ENCODE data around the gene NABP1. TPM values are rescaled to one million over a fixed set of nuclear protein-coding genes. Genes with fewer than 3 reads are reported as not detected.
"Not testable (repeated sequence)": the region's sequence is repeated elsewhere in the genome, so short reads cannot be mapped to it uniquely, and the experiment has no call there.

Gene NABP1, protein sequence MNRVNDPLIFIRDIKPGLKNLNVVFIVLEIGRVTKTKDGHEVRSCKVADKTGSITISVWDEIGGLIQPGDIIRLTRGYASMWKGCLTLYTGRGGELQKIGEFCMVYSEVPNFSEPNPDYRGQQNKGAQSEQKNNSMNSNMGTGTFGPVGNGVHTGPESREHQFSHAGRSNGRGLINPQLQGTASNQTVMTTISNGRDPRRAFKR
- 16.0 TPM for polyA plus RNA-seq (ENCODE audit: insufficient read length)

DNA sequence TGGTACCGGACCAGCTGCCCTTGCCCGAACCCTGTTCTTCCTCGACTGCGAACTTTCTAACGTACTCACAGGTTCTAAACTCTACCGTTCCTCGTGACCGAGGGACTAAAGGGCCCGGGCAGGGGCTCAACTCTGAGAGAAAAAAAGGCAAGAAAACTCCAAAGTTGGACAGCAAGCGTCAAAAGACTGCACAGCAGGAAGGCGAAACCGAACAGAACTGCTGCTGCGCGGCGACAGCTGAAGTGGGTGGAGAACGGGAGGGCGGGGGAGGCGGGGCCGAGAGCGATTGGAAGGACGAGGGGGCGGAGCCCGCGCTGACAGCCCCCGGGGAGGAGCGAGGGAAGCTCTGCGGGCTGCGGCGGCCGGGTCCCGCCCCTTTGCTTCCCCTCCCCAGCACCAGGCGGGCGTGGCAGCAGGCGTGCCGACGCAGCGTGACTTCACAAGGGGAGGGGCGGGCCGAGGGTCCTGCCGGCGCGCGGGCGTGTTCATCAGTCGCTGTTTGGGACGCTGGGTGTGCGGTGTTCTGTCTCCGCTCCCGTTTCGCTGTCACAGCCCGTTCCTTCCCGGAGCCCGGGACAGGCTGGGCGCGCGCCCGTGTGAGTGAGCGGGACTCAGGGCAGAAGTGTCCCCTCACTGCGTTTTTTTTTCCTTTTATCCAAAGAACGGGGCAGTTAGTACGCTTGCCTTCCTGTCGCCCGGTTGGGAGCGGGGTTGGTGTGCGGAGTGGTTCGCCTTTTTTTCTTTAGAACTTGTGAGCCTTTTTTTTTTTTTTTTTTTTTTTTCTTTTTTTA lies at the start of gene NABP1:
Gene NABP1 (plus strand): TSS at position 491 of the 791 bp plus-strand sequence. CDS start 479 bp downstream, outside the sequence.
- DNase-seq: peak; percentile 99

DNA sequence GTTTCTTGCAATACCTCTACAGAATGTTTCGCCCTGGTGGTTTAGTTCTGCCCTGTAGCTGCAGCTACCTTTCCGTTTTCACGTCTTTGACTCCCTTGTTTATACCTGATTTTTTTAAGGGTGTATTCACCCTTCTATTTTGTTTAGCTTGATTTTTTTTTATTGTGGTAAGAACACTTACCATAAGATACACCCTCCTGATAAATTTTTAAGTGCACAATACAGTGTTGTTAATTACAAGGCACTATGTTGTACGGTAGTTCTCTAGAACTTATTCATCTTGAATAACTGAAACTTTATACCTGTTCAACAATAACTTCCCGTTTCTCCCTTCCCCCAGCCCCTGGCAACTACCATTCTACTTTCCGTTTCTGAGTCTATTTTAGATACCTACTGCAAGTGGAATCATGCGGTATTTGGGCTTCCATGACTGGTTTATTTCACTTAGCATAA lies 48.9 kb upstream of the NABP1 start:
- DNase-seq: no peak

GRCh38 chr2:191629976-191630712 lies 47.8 kb upstream of the NABP1 start:
- no peak for DNase-seq

GRCh38 chr2:191631754-191632153 lies 46.2 kb upstream of the NABP1 start:
- DNase-seq: no peak

DNA sequence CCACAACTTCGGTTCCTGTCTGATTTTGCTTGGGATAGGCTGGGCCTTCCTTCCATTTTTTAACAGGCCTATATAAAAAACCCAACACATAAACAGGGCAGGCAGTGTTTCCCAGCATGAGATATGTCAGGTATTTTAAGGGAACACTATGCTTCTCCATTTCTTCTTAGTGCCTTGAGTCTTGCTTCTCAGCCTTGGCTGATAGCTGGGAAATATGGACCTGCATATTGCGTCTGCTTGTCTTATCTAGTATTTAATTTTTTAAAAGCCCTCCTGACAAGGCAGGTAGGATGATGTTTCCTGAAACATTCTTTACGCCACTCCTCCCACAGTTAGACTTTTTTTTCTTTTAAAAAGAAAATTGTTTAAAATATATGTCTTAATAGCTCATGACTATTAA lies 45.5 kb upstream of the NABP1 start:
- DNase-seq: no peak

DNA sequence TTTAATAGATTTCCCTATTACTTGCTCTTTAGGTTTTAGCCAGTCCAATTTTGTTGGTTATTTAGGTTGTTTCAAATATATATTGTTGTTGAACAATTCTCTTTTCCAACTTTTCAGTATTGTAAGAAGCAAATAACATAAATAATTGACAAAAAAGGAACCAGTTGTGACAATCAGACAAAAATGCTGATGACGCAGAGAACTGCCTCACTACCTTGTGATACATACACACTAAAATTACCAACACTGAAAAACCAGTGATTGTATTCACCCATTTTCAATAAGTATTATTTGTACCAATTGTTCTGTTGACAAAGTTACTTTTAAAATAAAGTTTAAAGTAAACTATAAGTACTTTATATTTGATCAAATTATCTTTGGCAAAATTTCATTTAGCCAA lies 43.1 kb upstream of the NABP1 start:
- DNase-seq: no peak

- DNase-seq: no peak
Observed at GRCh38 chr2:191635333-191636234, 42.4 kb upstream of the NABP1 start.

DNA sequence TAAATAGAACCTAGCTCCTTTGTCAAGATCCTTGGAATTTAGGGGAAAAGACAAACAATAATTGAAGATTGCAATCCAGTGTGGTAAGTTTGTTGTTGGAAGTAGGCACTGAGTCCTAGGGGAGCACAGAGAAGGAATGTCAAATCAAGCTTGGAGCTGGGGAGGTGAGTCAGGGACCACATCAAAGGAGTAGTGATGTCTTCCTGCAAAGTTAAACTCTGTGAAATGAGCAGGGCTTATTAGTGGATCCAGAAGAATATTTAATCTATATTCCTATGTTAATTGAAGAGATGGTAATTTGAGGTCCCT lies 41.7 kb upstream of the NABP1 start:
- DNase-seq: no peak

GRCh38 chr2:191636586-191636985 lies 41.4 kb upstream of the NABP1 start:
- DNase-seq: no peak

GRCh38 chr2:191637182-191638078 lies 40.5 kb upstream of the NABP1 start:
- DNase-seq: no peak

DNA sequence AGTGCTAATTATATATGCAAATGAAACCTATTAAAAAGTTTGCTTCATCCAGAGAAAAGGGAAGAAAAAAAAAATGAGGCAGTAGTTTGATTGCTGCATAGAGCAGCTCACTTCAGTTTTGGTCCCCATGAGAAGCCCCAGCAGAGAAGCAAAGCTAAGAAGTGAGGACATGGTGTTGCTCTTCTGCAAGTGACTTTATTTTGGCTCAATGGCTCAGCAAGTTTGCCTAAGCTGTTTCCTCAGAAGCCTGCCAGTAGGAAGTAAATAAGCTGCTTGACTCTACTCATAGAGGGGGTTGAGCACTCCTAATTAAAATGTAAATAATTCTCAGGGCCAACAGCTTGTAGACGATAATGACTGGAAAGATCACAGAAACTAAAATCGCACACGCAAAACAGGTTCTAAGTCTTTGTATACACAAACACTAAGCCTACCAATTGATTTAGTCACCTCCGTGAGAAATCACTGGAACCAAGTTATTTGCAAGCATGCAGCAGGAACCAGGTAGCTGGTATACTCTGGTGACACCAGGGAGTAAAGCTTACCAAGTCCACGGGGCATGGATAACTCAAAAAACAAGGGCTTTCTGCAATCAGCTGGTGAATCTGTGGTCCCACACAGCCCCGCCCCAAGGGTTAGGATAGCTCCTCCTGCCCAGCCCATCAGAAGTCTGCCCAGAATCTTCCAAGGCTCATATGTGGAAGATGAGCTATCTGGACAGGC lies 39.7 kb upstream of the NABP1 start:
- DNase-seq: no peak

- DNase-seq: no peak
Observed at GRCh38 chr2:191638802-191639172, 39.1 kb upstream of the NABP1 start.

- no peak for DNase-seq
Observed at GRCh38 chr2:191641609-191642008, 36.3 kb upstream of the NABP1 start.

GRCh38 chr2:191642541-191642940 lies 35.4 kb upstream of the NABP1 start:
- no peak for DNase-seq

- DNase-seq: no peak
Observed at GRCh38 chr2:191643429-191643828, 34.5 kb upstream of the NABP1 start.

DNA sequence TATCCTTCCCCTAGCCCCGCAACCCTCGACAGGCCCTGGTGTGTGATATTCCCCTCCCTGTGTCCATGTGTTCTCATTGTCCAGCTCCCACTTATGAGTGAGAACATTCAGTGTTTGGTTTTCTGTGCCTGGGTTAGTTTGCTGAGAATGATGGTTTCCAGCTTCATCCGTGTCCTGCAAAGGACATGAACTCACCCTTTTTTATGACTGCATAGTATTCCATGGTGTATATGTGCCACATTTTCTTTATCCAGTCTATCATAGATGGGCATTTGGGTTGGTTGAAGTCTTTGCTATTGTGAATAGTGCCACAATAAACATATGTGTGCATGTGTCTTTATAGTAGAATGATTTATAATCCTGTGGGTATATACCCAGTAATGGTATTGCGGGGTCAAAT lies 33.3 kb upstream of the NABP1 start:
- DNase-seq: not testable (repeated sequence)

DNA sequence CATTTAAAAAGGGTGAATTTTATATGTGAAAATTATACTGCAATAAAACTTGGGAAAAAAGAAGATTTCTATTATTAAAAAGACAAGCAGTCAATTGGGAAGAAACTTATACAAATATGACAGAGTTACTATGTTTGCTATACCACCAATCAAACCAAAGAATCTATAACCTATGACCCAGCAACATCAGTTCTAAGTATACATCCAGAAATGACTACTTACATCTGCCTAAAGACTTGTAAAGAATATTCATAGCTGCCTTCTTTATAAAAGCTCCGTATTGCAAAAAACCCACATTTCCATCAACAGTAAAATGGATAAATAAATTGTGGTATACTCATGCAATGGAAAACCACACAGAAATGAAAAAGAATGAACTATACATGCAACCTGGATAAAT lies 32.9 kb upstream of the NABP1 start:
- DNase-seq: no peak

DNA sequence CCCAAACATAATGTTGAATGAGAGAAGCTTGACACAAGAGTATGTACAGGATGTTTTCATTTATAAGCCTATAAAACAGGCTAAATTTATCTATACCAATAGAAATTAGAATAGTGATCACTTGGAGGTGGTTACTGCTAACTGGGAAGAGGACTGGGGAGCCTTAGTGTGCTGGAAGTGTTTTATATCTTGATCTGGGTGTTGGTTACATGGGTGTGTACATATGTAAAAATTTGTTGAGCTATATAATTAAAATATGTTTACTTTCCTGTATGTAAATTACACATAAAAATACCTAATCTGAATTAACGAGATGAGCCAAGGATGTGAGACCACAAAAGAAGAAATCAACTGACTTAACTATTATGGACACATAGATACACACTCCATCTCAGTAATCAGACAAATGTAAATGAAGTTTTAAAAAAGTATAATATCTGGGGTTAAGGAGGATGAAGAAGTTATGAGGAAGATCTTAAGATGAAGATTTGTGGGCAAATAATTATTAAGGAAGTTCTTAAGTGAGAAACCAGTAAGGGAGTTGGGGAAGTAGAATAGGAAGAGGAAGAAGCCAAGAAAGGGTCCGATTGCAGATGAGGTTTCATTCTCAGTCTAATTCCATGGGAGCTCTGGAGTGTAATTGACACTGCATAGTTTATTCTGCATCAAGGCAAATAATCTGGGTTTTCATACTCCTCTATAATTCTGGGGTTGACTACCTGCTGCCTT lies 32.3 kb upstream of the NABP1 start:
- no peak for DNase-seq

DNA sequence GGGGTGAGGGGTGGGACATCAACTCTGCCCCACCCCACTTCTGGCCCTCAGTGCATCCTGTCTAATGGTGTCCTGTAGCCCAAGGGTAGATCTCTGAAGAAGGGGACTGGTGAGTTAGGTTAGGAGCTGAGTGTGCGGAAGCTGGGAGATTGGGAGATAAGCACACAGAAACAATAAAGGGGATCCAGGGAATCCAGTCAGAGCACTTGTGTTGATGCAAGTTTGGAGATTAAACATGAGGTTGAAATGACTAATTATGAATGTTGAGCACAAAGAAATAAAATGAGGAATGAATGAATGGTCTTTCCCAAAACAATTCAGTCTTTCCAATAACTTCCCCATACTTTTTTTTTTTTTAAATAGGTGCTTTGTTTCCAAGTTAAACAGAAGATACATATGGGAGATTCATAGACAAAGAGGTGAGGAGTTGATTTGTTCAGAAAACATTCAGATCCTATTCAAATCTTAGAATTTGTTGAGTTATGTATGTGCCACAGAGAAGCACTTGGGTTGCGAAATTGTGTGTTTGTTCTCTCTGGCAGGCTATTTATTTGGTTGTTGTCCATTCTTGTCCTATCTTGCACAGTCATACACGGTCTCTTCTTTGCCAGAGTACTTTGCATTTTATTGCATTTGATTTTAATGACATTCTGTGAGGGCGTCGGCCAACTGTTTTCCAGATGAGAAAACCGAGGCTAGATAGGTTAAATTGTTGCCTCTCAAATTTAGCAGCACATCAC lies 31.6 kb upstream of the NABP1 start:
- no peak for DNase-seq
